ENCODE measurements around the gene CHCHD1.

The CHCHD1 gene

DNA sequence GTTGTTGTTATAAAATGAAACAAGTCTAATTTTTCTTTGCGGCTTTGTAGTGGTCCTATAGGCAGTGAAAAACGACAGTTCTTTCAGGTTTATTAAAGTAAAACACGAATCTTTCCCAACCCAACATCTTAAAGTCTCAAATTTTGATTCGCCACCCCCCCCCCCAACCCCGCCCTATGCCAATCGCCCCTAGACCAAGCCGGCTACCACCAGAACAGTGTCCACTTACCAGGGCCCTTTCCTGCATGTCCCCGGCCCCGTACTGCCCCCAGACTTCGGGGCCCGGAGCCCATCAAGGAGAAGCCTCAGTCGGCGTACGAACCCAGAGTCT is 335 bp upstream of the CHCHD1 start:
- Histone ChIP-seq H3K4me1 (ENCODE audit: insufficient read depth, low read length) (peaks cover 58% of the 10 kb centered on the region), H2AFZ (ENCODE audit: low read depth, low read length) (peak overlapping the region; percentile 69), H3K4me3 (ENCODE audit: low read depth in 1 of 2, low read length in 2 of 2) (peak overlapping the region; percentile 80 to 86), H3K9ac (ENCODE audit: low read depth, low read length) (peak overlapping the region; percentile 78), H3K4me2 (ENCODE audit: insufficient read depth, low read length) (peak overlapping the region; percentile 70), H3K79me2 (ENCODE audit: insufficient read depth, low read length) (peaks cover 80% of the 10 kb centered on the region), H3K27ac (ENCODE audit: low read length) (peak overlapping the region; percentile 80), H4K20me1 (ENCODE audit: insufficient read depth, low read length) (peaks cover 6% of the 10 kb centered on the region; the same call in 1 of the 2 replicates), H3K27me3 (ENCODE audit: insufficient read depth, low read length, poor library complexity) (no peaks in the 10 kb centered on the region), H3K9me3 (ENCODE audit: insufficient read depth, low read length, severe bottlenecking) (no peaks in the 10 kb centered on the region), H3K36me3 (ENCODE audit: insufficient read depth, low read length) (peaks cover 32% of the 10 kb centered on the region)
- no peak for DNase-seq
- no peak for ATAC-seq (ENCODE audit: insufficient read depth, low read depth)
- TF ChIP-seq, protein P1, sequence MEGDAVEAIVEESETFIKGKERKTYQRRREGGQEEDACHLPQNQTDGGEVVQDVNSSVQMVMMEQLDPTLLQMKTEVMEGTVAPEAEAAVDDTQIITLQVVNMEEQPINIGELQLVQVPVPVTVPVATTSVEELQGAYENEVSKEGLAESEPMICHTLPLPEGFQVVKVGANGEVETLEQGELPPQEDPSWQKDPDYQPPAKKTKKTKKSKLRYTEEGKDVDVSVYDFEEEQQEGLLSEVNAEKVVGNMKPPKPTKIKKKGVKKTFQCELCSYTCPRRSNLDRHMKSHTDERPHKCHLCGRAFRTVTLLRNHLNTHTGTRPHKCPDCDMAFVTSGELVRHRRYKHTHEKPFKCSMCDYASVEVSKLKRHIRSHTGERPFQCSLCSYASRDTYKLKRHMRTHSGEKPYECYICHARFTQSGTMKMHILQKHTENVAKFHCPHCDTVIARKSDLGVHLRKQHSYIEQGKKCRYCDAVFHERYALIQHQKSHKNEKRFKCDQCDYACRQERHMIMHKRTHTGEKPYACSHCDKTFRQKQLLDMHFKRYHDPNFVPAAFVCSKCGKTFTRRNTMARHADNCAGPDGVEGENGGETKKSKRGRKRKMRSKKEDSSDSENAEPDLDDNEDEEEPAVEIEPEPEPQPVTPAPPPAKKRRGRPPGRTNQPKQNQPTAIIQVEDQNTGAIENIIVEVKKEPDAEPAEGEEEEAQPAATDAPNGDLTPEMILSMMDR (IDR thresholded peaks at IDR 0.05; ENCODE audit: borderline replicate concordance, extremely low read depth, low read length, poor library complexity, severe bottlenecking), result no peak
- no peak for TF ChIP-seq EZH2 (IDR thresholded peaks at IDR 0.05; ENCODE audit: borderline replicate concordance, low read depth, low read length, severe bottlenecking)

DNA sequence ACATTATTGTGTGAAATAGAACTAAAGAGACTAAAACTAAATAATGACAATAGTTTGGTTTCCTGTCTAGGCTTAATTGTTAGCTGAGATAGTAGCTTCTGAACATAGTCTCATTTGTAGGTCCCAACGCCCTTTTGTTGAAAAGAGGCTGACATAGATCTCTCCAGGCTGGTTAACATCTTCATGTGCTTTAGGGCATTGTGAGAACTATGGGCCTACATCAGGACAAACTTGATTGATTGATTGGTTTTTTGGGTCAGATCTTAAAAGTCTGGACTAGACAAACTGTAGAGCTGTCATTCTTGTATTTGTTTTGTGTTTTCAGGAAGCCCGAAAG is 869 bp downstream of the CHCHD1 start:
- peaks cover 8% of the 10 kb centered on the region; the same call in 1 of the 2 replicates for H4K20me1 ChIP-seq (ENCODE audit: insufficient read depth, low read length)
- no peaks in the 10 kb centered on the region for H3K27me3 ChIP-seq (ENCODE audit: insufficient read depth, low read length, poor library complexity)
- peaks cover 24% of the 10 kb centered on the region for H3K36me3 ChIP-seq (ENCODE audit: insufficient read depth, low read length)
- DNase-seq, result no peak
- peaks cover 64% of the 10 kb centered on the region for H3K4me1 ChIP-seq (ENCODE audit: insufficient read depth, low read length)
- peak overlapping the region; percentile 70 for H3K4me2 ChIP-seq (ENCODE audit: insufficient read depth, low read length)
- peaks cover 79% of the 10 kb centered on the region for H3K79me2 ChIP-seq (ENCODE audit: insufficient read depth, low read length)
- peak overlapping the region; percentile 80 for H3K27ac ChIP-seq (ENCODE audit: low read length)
- TF ChIP-seq, protein P1 (IDR thresholded peaks at IDR 0.05; ENCODE audit: borderline replicate concordance, extremely low read depth, low read length, poor library complexity, severe bottlenecking), result no peak
- TF ChIP-seq EZH2 (IDR thresholded peaks at IDR 0.05; ENCODE audit: borderline replicate concordance, low read depth, low read length, severe bottlenecking), result no peak
- peak overlapping the region; percentile 80 to 86 for H3K4me3 ChIP-seq (ENCODE audit: low read depth in 1 of 2, low read length in 2 of 2)
- ATAC-seq (ENCODE audit: insufficient read depth, low read depth), result no peak
- H3K9me3 ChIP-seq (ENCODE audit: insufficient read depth, low read length, severe bottlenecking), result no peaks in the 10 kb centered on the region
- H2AFZ ChIP-seq (ENCODE audit: low read depth, low read length), result no peak overlapping the region
- H3K9ac ChIP-seq (ENCODE audit: low read depth, low read length), result peak overlapping the region; percentile 78

DNA sequence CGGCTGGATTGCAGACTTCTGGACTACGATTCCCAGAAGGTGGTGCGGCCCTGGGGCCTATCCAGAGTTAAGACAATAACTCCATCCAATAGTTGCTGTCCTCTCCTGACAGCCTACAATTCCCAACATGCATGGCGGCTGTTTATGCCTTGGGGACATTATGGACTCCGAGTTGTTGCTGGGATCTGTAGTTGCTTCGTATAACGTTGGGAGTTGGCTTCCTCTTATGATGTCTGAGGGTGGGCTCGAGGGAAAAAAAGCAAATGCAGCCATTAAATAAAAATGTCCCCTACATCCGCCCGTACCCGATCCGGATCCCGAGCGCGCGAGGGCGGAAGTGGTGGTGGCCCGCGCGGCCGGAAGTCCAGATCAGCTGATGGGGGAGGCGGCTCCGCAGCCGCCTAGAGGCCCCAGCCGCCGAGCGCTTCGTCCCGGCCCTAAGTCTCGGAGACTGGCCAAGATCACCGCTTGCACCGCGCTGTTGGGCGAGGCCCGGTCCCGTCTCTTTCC is 3.4 kb downstream of the CHCHD1 start, which contains the start of gene ZSWIM8:
Gene ZSWIM8 (plus strand): TSS at position 396 of the 510 bp plus-strand sequence. CDS start 273 bp downstream, outside the sequence.
- peaks cover 25% of the 10 kb centered on the region; the same call in 1 of the 2 replicates for H4K20me1 ChIP-seq (ENCODE audit: insufficient read depth, low read length)
- peak; percentile 90 for DNase-seq
- peak within 1 kb of the TSS; percentile 96 for H3K4me2 ChIP-seq (ENCODE audit: insufficient read depth, low read length)
- peaks cover 55% of the 10 kb centered on the region for H3K4me1 ChIP-seq (ENCODE audit: insufficient read depth, low read length)
- TF ChIP-seq, protein P1 (IDR thresholded peaks at IDR 0.05; ENCODE audit: borderline replicate concordance, extremely low read depth, low read length, poor library complexity, severe bottlenecking), result no peak
- TF ChIP-seq EZH2 (IDR thresholded peaks at IDR 0.05; ENCODE audit: borderline replicate concordance, low read depth, low read length, severe bottlenecking), result no peak
- peak; percentile 89 for ATAC-seq (ENCODE audit: insufficient read depth, low read depth)
- peaks cover 72% of the 10 kb centered on the region for H3K79me2 ChIP-seq (ENCODE audit: insufficient read depth, low read length)
- peak within 1 kb of the TSS; percentile 71 for H2AFZ ChIP-seq (ENCODE audit: low read depth, low read length)
- H3K9me3 ChIP-seq (ENCODE audit: insufficient read depth, low read length, severe bottlenecking), result no peaks in the 10 kb centered on the region
- peak within 1 kb of the TSS; percentile 80 for H3K9ac ChIP-seq (ENCODE audit: low read depth, low read length)
- H3K27ac ChIP-seq (ENCODE audit: low read length), result peak within 1 kb of the TSS; percentile 92
- H3K4me3 ChIP-seq (ENCODE audit: low read depth in 1 of 2, low read length in 2 of 2), result peak within 1 kb of the TSS; percentile 88 to 92; a peak in 3 of 4 replicates
- H3K36me3 ChIP-seq (ENCODE audit: insufficient read depth, low read length), result peaks cover 24% of the 10 kb centered on the region
- H3K27me3 ChIP-seq (ENCODE audit: insufficient read depth, low read length, poor library complexity), result no peaks in the 10 kb centered on the region
